ENCODE data around the gene TRIM62. TPM values are rescaled to one million over a fixed set of nuclear protein-coding genes. Genes with fewer than 3 reads are reported as not detected.

TRIM62 gene
- polyA plus RNA-seq, 1 donor (not counting 4 experiments of a cell fraction or from before 2014, with no cell fraction given) = 2.0 TPM

DNA sequence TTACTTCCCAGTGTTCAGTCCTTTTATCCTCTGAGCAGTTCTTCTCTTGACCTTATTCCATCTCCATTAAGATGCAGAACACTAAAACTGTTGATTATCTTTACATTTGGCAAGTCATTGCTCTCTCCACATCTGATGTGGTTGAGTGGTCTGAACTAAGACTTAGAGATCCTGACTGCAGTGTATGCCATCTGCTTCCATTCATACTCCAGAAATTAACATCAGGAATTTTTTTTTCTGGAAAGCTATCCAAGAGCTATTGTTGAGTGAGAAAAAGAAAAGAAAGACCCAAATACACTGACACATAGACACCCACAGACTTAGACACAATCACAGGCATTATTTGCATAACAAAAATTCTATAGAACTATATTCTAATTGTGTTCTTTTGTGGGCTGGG is 3.7 kb upstream of the TRIM62 start:
- no peaks in the 10 kb centered on the region for H3K27me3 ChIP-seq (ENCODE audit: control insufficient read depth, extremely low read depth, insufficient read depth, low read length)
- no peak for FAIRE-seq
- H3K9me3 ChIP-seq (ENCODE audit: control insufficient read depth, low read depth, low read length) = no peaks in the 10 kb centered on the region
- H2AFZ ChIP-seq (ENCODE audit: control insufficient read depth, low read length) = no peak overlapping the region
- no peaks in the 10 kb centered on the region for H3K9me1 ChIP-seq (ENCODE audit: control insufficient read depth, extremely low read depth, insufficient read depth, low read length)
- no peak overlapping the region for H3K9ac ChIP-seq (ENCODE audit: control insufficient read depth, extremely low read depth, insufficient read depth, low read length)
- H3K4me1 ChIP-seq (ENCODE audit: control insufficient read depth, extremely low read depth, insufficient read depth, low read length) = peaks cover 16% of the 10 kb centered on the region
- H3K4me2 ChIP-seq (ENCODE audit: control insufficient read depth, extremely low read depth, insufficient read depth, low read depth, low read length) = no peak overlapping the region
- no peak for DNase-seq (ENCODE audit: low read depth, low spot score)
- TF ChIP-seq, protein P1, sequence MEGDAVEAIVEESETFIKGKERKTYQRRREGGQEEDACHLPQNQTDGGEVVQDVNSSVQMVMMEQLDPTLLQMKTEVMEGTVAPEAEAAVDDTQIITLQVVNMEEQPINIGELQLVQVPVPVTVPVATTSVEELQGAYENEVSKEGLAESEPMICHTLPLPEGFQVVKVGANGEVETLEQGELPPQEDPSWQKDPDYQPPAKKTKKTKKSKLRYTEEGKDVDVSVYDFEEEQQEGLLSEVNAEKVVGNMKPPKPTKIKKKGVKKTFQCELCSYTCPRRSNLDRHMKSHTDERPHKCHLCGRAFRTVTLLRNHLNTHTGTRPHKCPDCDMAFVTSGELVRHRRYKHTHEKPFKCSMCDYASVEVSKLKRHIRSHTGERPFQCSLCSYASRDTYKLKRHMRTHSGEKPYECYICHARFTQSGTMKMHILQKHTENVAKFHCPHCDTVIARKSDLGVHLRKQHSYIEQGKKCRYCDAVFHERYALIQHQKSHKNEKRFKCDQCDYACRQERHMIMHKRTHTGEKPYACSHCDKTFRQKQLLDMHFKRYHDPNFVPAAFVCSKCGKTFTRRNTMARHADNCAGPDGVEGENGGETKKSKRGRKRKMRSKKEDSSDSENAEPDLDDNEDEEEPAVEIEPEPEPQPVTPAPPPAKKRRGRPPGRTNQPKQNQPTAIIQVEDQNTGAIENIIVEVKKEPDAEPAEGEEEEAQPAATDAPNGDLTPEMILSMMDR (optimal IDR thresholded peaks at IDR 0.05 in 1 of 3, IDR thresholded peaks at IDR 0.05 in 1 of 3, conservative IDR thresholded peaks at IDR 0.05 in 1 of 3; ENCODE audit: extremely low read depth in 1 of 3, insufficient read depth in 2 of 3, low read length in 3 of 3) = no peak
- TF ChIP-seq EZH2 (IDR thresholded peaks at IDR 0.05; ENCODE audit: low read length) = no peak
- H3K79me2 ChIP-seq (ENCODE audit: control insufficient read depth, insufficient read depth, low read length) = no peaks in the 10 kb centered on the region
- dilution Hi-C loops (cut with MboI; ENCODE audit: extremely low pct_ligation_motif_present, low sequenced_read_pairs) = no loop called here
- no peaks in the 10 kb centered on the region for H3K36me3 ChIP-seq (ENCODE audit: control insufficient read depth in 2 of 2, extremely low read depth in 1 of 2, insufficient read depth in 2 of 2, low read length in 2 of 2)
- H4K20me1 ChIP-seq (ENCODE audit: control insufficient read depth, extremely low read depth, insufficient read depth, low read length) = no peaks in the 10 kb centered on the region
- H3K27ac ChIP-seq (ENCODE audit: control insufficient read depth, insufficient read depth, low read length) = no peak overlapping the region
- no peak overlapping the region for H3K4me3 ChIP-seq (ENCODE audit: control insufficient read depth in 2 of 3, extremely low read depth in 1 of 3, insufficient read depth in 2 of 3, low read depth in 1 of 3, low read length in 3 of 3)

DNA sequence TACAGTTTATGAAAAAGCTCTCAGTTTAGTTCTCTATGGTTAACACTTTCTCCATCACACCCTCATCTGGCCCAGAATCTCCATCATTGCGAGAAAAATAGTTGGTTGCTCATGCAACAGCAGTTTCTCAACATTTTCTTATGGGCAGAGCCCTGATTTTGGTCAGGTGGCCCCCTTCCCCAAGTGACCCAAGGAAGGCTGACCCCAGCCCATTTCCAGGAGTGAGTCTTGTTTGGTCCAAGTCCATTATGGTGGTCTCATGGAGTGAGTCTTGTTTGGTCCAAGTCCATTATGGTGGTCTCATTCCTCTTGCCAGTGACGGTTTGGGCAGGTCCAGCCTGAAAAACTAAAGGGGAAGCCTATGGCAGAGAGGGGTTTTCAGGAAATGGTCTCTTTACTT is 1.5 kb upstream of the TRIM62 start:
- no peak overlapping the region for H3K9ac ChIP-seq (ENCODE audit: control insufficient read depth, extremely low read depth, insufficient read depth, low read length)
- FAIRE-seq = no peak

More for the DNA sequence above, 1.5 kb upstream of the TRIM62 start:
- dilution Hi-C loops (cut with MboI; ENCODE audit: extremely low pct_ligation_motif_present, low sequenced_read_pairs) = no loop called here
- Histone ChIP-seq H3K36me3 (ENCODE audit: control insufficient read depth in 2 of 2, extremely low read depth in 1 of 2, insufficient read depth in 2 of 2, low read length in 2 of 2) (no peaks in the 10 kb centered on the region), H3K9me3 (ENCODE audit: control insufficient read depth, low read depth, low read length) (no peaks in the 10 kb centered on the region), H3K4me1 (ENCODE audit: control insufficient read depth, extremely low read depth, insufficient read depth, low read length) (peaks cover 11% of the 10 kb centered on the region), H3K27ac (ENCODE audit: control insufficient read depth, insufficient read depth, low read length) (no peak overlapping the region), H3K9me1 (ENCODE audit: control insufficient read depth, extremely low read depth, insufficient read depth, low read length) (no peaks in the 10 kb centered on the region), H2AFZ (ENCODE audit: control insufficient read depth, low read length) (no peak overlapping the region), H3K4me2 (ENCODE audit: control insufficient read depth, extremely low read depth, insufficient read depth, low read depth, low read length) (no peak overlapping the region), H3K79me2 (ENCODE audit: control insufficient read depth, insufficient read depth, low read length) (no peaks in the 10 kb centered on the region), H4K20me1 (ENCODE audit: control insufficient read depth, extremely low read depth, insufficient read depth, low read length) (no peaks in the 10 kb centered on the region), H3K27me3 (ENCODE audit: control insufficient read depth, extremely low read depth, insufficient read depth, low read length) (no peaks in the 10 kb centered on the region), H3K4me3 (ENCODE audit: control insufficient read depth in 2 of 3, extremely low read depth in 1 of 3, insufficient read depth in 2 of 3, low read depth in 1 of 3, low read length in 3 of 3) (no peak overlapping the region)
- no peak for TF ChIP-seq EZH2 (IDR thresholded peaks at IDR 0.05; ENCODE audit: low read length)
- TF ChIP-seq, protein P1 (optimal IDR thresholded peaks at IDR 0.05 in 1 of 3, IDR thresholded peaks at IDR 0.05 in 1 of 3, conservative IDR thresholded peaks at IDR 0.05 in 1 of 3; ENCODE audit: extremely low read depth in 1 of 3, insufficient read depth in 2 of 3, low read length in 3 of 3) = peak in 1 of 3 experiments; percentile 10
- no peak for DNase-seq (ENCODE audit: low read depth, low spot score)
